ENCODE results near the gene CPNE6. TPM values are rescaled to one million over a fixed set of nuclear protein-coding genes. Genes with fewer than 3 reads are reported as not detected.

Gene CPNE6
- total RNA-seq, 1 experiment from 2014 or later = not detected

- Mint-ChIP-seq H3K9me3 (no peaks in the 10 kb centered on the region), H3K4me3 (no peak overlapping the region), H3K27ac (no peak overlapping the region), H3K27me3 (ENCODE audit: low read depth) (no peaks in the 10 kb centered on the region), H3K36me3 (ENCODE audit: insufficient read depth in 1 of 3, low read depth in 3 of 3) (peaks cover 24 to 64% (median 56%) of the 10 kb centered on the region in 3 experiments; a peak in 6 of 7 replicates), H3K4me1 (no peaks in the 10 kb centered on the region)
- Histone ChIP-seq H2BK120ac (ENCODE audit: low read depth, low read length, poor library complexity, severe bottlenecking) (no peak overlapping the region), H3K23ac (ENCODE audit: insufficient read length, low read depth, low read length) (no peak overlapping the region), H4K91ac (ENCODE audit: insufficient read length, low read depth, low read length) (no peak overlapping the region), H3K4ac (ENCODE audit: low read depth, low read length) (no peak overlapping the region), H3K4me2 (ENCODE audit: insufficient read depth, insufficient read length, low read length) (no peak overlapping the region), H3K23me2 (ENCODE audit: insufficient read length, low read depth, low read length, poor library complexity, severe bottlenecking) (no peaks in the 10 kb centered on the region), H3K14ac (ENCODE audit: insufficient read depth, low read length) (no peak overlapping the region), H3K27me3 (ENCODE audit: insufficient read depth, low read length) (no peaks in the 10 kb centered on the region), H2AK5ac (ENCODE audit: insufficient read length, low read length) (no peak overlapping the region), H2BK20ac (ENCODE audit: low read depth, low read length, poor library complexity, severe bottlenecking) (no peak overlapping the region), H3K9me3 (ENCODE audit: control insufficient read depth, low read depth, low read length) (no peaks in the 10 kb centered on the region), H2BK5ac (ENCODE audit: insufficient read length, low read length) (no peak overlapping the region), H4K20me1 (ENCODE audit: control insufficient read depth, insufficient read depth, insufficient read length) (no peaks in the 10 kb centered on the region), H2AFZ (ENCODE audit: low read length) (no peak overlapping the region), H4K8ac (replicated peaks; ENCODE audit: insufficient read length, low read depth, low read length) (no peak overlapping the region), H3K56ac (ENCODE audit: insufficient read length, low read depth, low read length) (no peak overlapping the region), H3K4me1 (ENCODE audit: insufficient read depth, low read length) (no peaks in the 10 kb centered on the region), H3K27ac (ENCODE audit: insufficient read length, low read depth, low read length) (no peak overlapping the region), H3K79me2 (ENCODE audit: insufficient read depth, low read length) (no peaks in the 10 kb centered on the region), H2BK12ac (ENCODE audit: insufficient read length, low read depth, low read length) (no peak overlapping the region), H3T11ph (ENCODE audit: low read length) (no peak overlapping the region), H3K9ac (ENCODE audit: extremely low read depth, insufficient read length, low read length) (no peak overlapping the region), H2BK15ac (ENCODE audit: low read depth, low read length) (no peak overlapping the region), H4K5ac (ENCODE audit: insufficient read length, low read depth, low read length) (no peak overlapping the region), H3K79me1 (ENCODE audit: insufficient read depth, low read depth, low read length, poor library complexity, severe bottlenecking) (no peaks in the 10 kb centered on the region), H3K18ac (ENCODE audit: insufficient read length, low read depth, low read length) (no peak overlapping the region)
- no CpG with 5 or more reads among the region's 4 CpGs for WGBS (ENCODE audit: extremely low coverage, insufficient read length, low lambda C conversion rate)
- no peak for TF ChIP-seq CTCF (conservative IDR thresholded peaks at IDR 0.05)
- DNase-seq = no peak
Observed at GRCh38 chr14:24122416-24122815, 51.1 kb downstream of the CPNE6 start.

All from H9 (cell line).